NCI-H774 (cell line): ENCODE measurements around the gene PBLD.

ENCODE experiments used
- DNase-seq: peaks from one replicate; lab custom pipeline; 2025; lab: John Stamatoyannopoulos, UW

Gene PBLD

DNA sequence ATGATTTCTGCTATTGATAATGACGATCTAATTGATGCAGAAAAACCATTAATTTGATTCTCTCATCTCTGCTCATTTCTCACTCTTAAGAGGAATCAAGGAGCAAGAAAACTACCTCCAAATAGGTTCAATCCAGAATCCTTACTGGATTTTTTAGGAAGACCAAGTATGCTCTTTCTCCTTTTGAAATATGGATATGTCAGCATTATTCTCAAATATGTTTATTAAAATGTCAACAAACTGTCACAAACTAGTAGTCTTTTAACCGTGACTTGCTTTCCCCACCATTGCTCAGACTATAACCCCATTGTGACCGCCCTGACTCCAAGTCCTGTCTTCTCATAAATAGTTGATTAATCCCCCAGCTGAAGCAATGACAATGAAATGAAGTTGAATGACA lies 99.7 kb downstream of the PBLD start:
- no peak for DNase-seq
